Measurements from ENCODE around the gene TIMM8A. TPM values are rescaled to one million over a fixed set of nuclear protein-coding genes. Genes with fewer than 3 reads are reported as not detected.

Gene TIMM8A, protein sequence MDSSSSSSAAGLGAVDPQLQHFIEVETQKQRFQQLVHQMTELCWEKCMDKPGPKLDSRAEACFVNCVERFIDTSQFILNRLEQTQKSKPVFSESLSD
- total RNA-seq (10 to 100 TPM in 2 of 5 donors, 1 to 10 TPM in 3; 5.1 to 11.4 (median 9.8) TPM), total RNA-seq (2.9 to 53.8 (median 6.5) reads per million in 29 experiments)
- total RNA-seq (2013), result 6.4 TPM

- peaks cover 8 to 19% (median 18%) of the 10 kb centered on the region in 3 donors for H3K4me1 Mint-ChIP-seq
Observed at GRCh38 chrX:101348452-101349192, at the start of gene TIMM8A. Gene TIMM8A (minus strand): TSS chrX:101348742. CDS start chrX:101348664, 78 bp downstream.

GRCh38 chrX:101397779-101398178 lies 49.2 kb upstream of the TIMM8A start:
- H3K27ac Mint-ChIP-seq, result no peak overlapping the region
- no peaks in the 10 kb centered on the region for H3K9me3 Mint-ChIP-seq
- no peak overlapping the region for H3K4me3 Mint-ChIP-seq
- no peaks in the 10 kb centered on the region for H3K9me3 ChIP-seq
- peaks cover 0 to 4% of the 10 kb centered on the region in 2 donors for H3K36me3 ChIP-seq (ENCODE audit: control insufficient read depth in 2 of 2, extremely low read depth in 1 of 2, insufficient read depth in 1 of 2, low read length in 1 of 2)
- ATAC-seq (replicated peaks in 1 of 4) (no peak), DNase-seq (no peak)
- peaks cover 3 to 8% (median 7%) of the 10 kb centered on the region in 3 donors for H3K4me1 Mint-ChIP-seq
- H3K27me3 Mint-ChIP-seq, result peaks cover 0 to 5% of the 10 kb centered on the region in 2 donors
- H3K4me1 ChIP-seq (ENCODE audit: control insufficient read depth in 1 of 2, extremely low read depth in 1 of 2, insufficient read depth in 2 of 2, low read length in 2 of 2), result no peaks in the 10 kb centered on the region
- H3K4me3 ChIP-seq (ENCODE audit: control insufficient read depth in 1 of 2, extremely low read depth in 1 of 2, low read length in 1 of 2), result no peak overlapping the region
- POLR2A ChIA-PET, result no interaction called here
- H3K27ac ChIP-seq (ENCODE audit: low read length), result no peak overlapping the region
- CTCF ChIA-PET, result interaction anchor here in 1 of 2 donors (0.6 to 0.7 kb wide), 2 partner anchors 19 to 567 kb away, joined by 3 to 4 read pairs; no protein-coding TSS in a partner anchor
- WGBS (ENCODE audit: insufficient coverage), result no CpG with 5 or more reads among the region's 4 CpGs
- H3K36me3 Mint-ChIP-seq, result peaks cover 17% of the 10 kb centered on the region
- H3K27me3 ChIP-seq (replicated peaks in 1 of 2; ENCODE audit: control insufficient read depth in 2 of 2, extremely low read depth in 1 of 2, insufficient read depth in 2 of 2, low read length in 1 of 2), result no peaks in the 10 kb centered on the region

More at GRCh38 chrX:101348452-101349192, at the start of gene TIMM8A:
- Histone ChIP-seq H3K4me3 (ENCODE audit: control insufficient read depth in 1 of 2, extremely low read depth in 1 of 2, low read length in 1 of 2) (peak within 1 kb of the TSS; percentile 74 to 75), H3K27ac (ENCODE audit: low read length) (peak within 1 kb of the TSS; percentile 62), H3K27me3 (replicated peaks in 1 of 2; ENCODE audit: control insufficient read depth in 2 of 2, extremely low read depth in 1 of 2, insufficient read depth in 2 of 2, low read length in 1 of 2) (no peaks in the 10 kb centered on the region), H3K36me3 (ENCODE audit: control insufficient read depth in 2 of 2, extremely low read depth in 1 of 2, insufficient read depth in 1 of 2, low read length in 1 of 2) (no peaks in the 10 kb centered on the region), H3K4me1 (ENCODE audit: control insufficient read depth in 1 of 2, extremely low read depth in 1 of 2, insufficient read depth in 2 of 2, low read length in 2 of 2) (peaks cover 2 to 14% of the 10 kb centered on the region in 2 experiments), H3K9me3 (no peaks in the 10 kb centered on the region)
- H3K36me3 Mint-ChIP-seq, result peaks cover 4% of the 10 kb centered on the region
- H3K27ac Mint-ChIP-seq, result peak within 1 kb of the TSS; percentile 83 to 92
- POLR2A ChIA-PET, result interaction anchor here in 1 of 2 donors (1.3 to 1.4 kb wide), 2 partner anchors 42 to 583 kb away, joined by 3 to 5 read pairs; partner anchors contain the start of genes RPL36A and ZMAT1
- H3K27me3 Mint-ChIP-seq, result peaks cover 0 to 4% of the 10 kb centered on the region in 2 donors
- CTCF ChIA-PET, result interaction anchor here in 1 of 2 donors (1.8 kb wide), 1 partner anchor 42 kb away, joined by 5 read pairs; the partner anchor contains the start of gene RPL36A
- ATAC-seq (replicated peaks in 1 of 4) (peak; percentile 99), DNase-seq (peak; percentile 48 to 81 (median 69))
- WGBS (ENCODE audit: insufficient coverage), result 0% methylated on average over 7 of the region's 55 CpGs
- no peaks in the 10 kb centered on the region for H3K9me3 Mint-ChIP-seq
- H3K4me3 Mint-ChIP-seq, result peak within 1 kb of the TSS; percentile 87 to 91 (median 89)

DNA sequence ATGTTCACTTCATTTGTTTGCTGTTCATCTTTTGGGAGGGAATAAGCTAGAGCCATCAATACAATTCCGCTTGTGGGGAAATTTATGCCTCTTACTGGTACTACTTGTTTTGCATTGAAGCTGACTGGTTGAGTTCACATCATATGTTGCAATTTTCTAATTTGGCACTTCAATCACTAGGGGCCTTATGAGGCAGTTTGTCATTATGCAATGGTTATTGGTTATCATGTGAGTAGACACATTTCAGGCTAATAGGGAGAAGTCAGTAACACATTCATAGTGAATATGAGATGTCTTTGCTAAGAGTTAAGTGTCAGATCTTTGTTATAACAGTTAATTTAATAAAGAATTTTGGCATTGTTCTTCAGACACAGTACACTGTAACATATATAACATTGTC lies 47.2 kb upstream of the TIMM8A start:
- H3K27ac Mint-ChIP-seq, result no peak overlapping the region
- no peak overlapping the region for H3K4me3 ChIP-seq (ENCODE audit: control insufficient read depth in 1 of 2, extremely low read depth in 1 of 2, low read length in 1 of 2)
- ATAC-seq (replicated peaks in 1 of 4) (no peak), DNase-seq (no peak)
- no peaks in the 10 kb centered on the region for H3K27me3 ChIP-seq (replicated peaks in 1 of 2; ENCODE audit: control insufficient read depth in 2 of 2, extremely low read depth in 1 of 2, insufficient read depth in 2 of 2, low read length in 1 of 2)
- H3K9me3 Mint-ChIP-seq, result no peaks in the 10 kb centered on the region
- no peaks in the 10 kb centered on the region for H3K9me3 ChIP-seq
- peaks cover 5 to 7% of the 10 kb centered on the region in 2 experiments for H3K4me1 ChIP-seq (ENCODE audit: control insufficient read depth in 1 of 2, extremely low read depth in 1 of 2, insufficient read depth in 2 of 2, low read length in 2 of 2)
- peaks cover 0 to 5% of the 10 kb centered on the region in 2 donors for H3K27me3 Mint-ChIP-seq
- ChIA-PET POLR2A (interaction anchor here in 1 of 2 donors (0.9 kb wide), 1 partner anchor 9 kb away, joined by 3 read pairs; no protein-coding TSS in a partner anchor), CTCF (no interaction called here)
- H3K36me3 Mint-ChIP-seq, result peaks cover 23% of the 10 kb centered on the region
- WGBS (ENCODE audit: insufficient coverage), result no CpG with 5 or more reads among the region's 1 CpG
- peaks cover 0 to 6% of the 10 kb centered on the region in 2 donors for H3K36me3 ChIP-seq (ENCODE audit: control insufficient read depth in 2 of 2, extremely low read depth in 1 of 2, insufficient read depth in 1 of 2, low read length in 1 of 2)
- no peak overlapping the region for H3K27ac ChIP-seq (ENCODE audit: low read length)
- H3K4me3 Mint-ChIP-seq, result no peak overlapping the region
- peaks cover 18 to 27% (median 23%) of the 10 kb centered on the region in 3 donors for H3K4me1 Mint-ChIP-seq

GRCh38 chrX:101394372-101394771 lies 45.8 kb upstream of the TIMM8A start:
- Histone ChIP-seq H3K36me3 (ENCODE audit: control insufficient read depth in 2 of 2, extremely low read depth in 1 of 2, insufficient read depth in 1 of 2, low read length in 1 of 2) (peaks cover 0 to 6% of the 10 kb centered on the region in 2 donors), H3K9me3 (no peaks in the 10 kb centered on the region), H3K27me3 (replicated peaks in 1 of 2; ENCODE audit: control insufficient read depth in 2 of 2, extremely low read depth in 1 of 2, insufficient read depth in 2 of 2, low read length in 1 of 2) (no peaks in the 10 kb centered on the region), H3K4me3 (ENCODE audit: control insufficient read depth in 1 of 2, extremely low read depth in 1 of 2, low read length in 1 of 2) (no peak overlapping the region), H3K27ac (ENCODE audit: low read length) (no peak overlapping the region), H3K4me1 (ENCODE audit: control insufficient read depth in 1 of 2, extremely low read depth in 1 of 2, insufficient read depth in 2 of 2, low read length in 2 of 2) (peaks cover 5 to 11% of the 10 kb centered on the region in 2 experiments)
- Mint-ChIP-seq H3K4me1 (peaks cover 19 to 32% (median 30%) of the 10 kb centered on the region in 3 donors), H3K36me3 (peaks cover 18% of the 10 kb centered on the region), H3K27me3 (no peaks in the 10 kb centered on the region), H3K9me3 (no peaks in the 10 kb centered on the region), H3K4me3 (no peak overlapping the region), H3K27ac (peak overlapping the region in 1 of 2 donors; percentile 23)
- ChIA-PET POLR2A (no interaction called here), CTCF (interaction anchor here in 1 of 2 donors (0.7 to 0.9 kb wide), 2 partner anchors 24 to 27 kb away, joined by 3 to 8 read pairs; no protein-coding TSS in a partner anchor)
- no peak for ATAC-seq (replicated peaks in 1 of 4)
- DNase-seq, result no peak

- no peak for ATAC-seq (replicated peaks in 1 of 4)
- no peaks in the 10 kb centered on the region for H3K27me3 ChIP-seq (replicated peaks in 1 of 2; ENCODE audit: control insufficient read depth in 2 of 2, extremely low read depth in 1 of 2, insufficient read depth in 2 of 2, low read length in 1 of 2)
- ChIA-PET POLR2A (no interaction called here), CTCF (interaction anchor here (0.6 to 0.9 kb wide), 3 partner anchors 25 to 82 kb away, joined by 3 to 8 read pairs (median 4); no protein-coding TSS in a partner anchor)
- Mint-ChIP-seq H3K36me3 (peaks cover 18% of the 10 kb centered on the region), H3K4me3 (no peak overlapping the region), H3K4me1 (peaks cover 19 to 32% (median 30%) of the 10 kb centered on the region in 3 donors), H3K27ac (peak overlapping the region in 1 of 2 donors; percentile 19), H3K9me3 (no peaks in the 10 kb centered on the region), H3K27me3 (no peaks in the 10 kb centered on the region)
- H3K4me1 ChIP-seq (ENCODE audit: control insufficient read depth in 1 of 2, extremely low read depth in 1 of 2, insufficient read depth in 2 of 2, low read length in 2 of 2), result peaks cover 5 to 11% of the 10 kb centered on the region in 2 experiments
- H3K36me3 ChIP-seq (ENCODE audit: control insufficient read depth in 2 of 2, extremely low read depth in 1 of 2, insufficient read depth in 1 of 2, low read length in 1 of 2), result peaks cover 0 to 6% of the 10 kb centered on the region in 2 donors
- no CpG with 5 or more reads among the region's 11 CpGs for WGBS (ENCODE audit: insufficient coverage)
- DNase-seq, result no peak
- H3K27ac ChIP-seq (ENCODE audit: low read length), result no peak overlapping the region
- H3K9me3 ChIP-seq, result no peaks in the 10 kb centered on the region
- H3K4me3 ChIP-seq (ENCODE audit: control insufficient read depth in 1 of 2, extremely low read depth in 1 of 2, low read length in 1 of 2), result no peak overlapping the region
Observed at GRCh38 chrX:101393530-101394305, 45.2 kb upstream of the TIMM8A start.

Measured in T-cell (primary cell).